GM04503 (cell line): ENCODE results near the gene OTUD6A.
"Not testable (repeated sequence)": the region's sequence is repeated elsewhere in the genome, so short reads cannot be mapped to it uniquely, and the experiment has no call there.

Source experiments
- DNase-seq: peaks from one replicate; pipeline ENCODE4 v3.0.0-alpha.2; 2012; ENCODE audit warnings: low read depth

The OTUD6A gene

DNA sequence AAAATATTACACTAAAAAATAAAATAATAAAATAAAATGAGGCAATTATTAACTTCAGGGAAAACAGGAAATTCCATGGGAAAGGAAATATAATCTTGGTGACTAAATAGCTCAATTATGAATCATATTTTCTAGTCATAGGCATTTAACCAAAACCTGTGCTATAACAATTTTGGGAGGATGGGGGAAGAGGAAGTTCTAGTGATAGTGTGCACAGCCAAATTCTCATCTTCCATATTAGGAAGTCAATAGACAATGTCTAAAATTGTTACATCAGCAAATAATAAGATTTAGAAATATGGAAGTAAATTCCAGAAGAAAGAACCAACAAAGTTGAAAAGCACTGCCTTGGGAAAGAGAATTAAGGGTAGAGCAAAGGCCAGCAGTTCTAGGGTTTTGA is 15.3 kb upstream of the OTUD6A start:
- no peak for DNase-seq

DNA sequence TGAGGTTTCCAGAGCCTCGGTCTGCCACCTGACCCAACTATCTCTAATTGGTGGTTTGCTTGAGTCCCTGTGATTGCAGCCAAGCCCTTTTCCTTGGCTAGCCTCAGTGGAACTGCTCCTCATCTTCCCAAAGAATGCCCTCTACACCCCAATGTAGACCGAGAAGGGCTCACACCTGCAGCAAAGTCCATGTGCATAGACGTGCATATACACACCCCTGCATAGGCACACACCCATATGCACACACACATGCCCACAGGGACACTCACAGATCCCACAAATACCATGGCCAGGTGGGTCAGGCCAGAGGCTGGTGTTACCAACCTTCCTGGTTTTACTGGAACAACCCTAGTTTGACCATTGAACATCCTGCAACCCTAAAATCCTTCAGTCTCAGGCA is 12.9 kb upstream of the OTUD6A start:
- no peak for DNase-seq

DNA sequence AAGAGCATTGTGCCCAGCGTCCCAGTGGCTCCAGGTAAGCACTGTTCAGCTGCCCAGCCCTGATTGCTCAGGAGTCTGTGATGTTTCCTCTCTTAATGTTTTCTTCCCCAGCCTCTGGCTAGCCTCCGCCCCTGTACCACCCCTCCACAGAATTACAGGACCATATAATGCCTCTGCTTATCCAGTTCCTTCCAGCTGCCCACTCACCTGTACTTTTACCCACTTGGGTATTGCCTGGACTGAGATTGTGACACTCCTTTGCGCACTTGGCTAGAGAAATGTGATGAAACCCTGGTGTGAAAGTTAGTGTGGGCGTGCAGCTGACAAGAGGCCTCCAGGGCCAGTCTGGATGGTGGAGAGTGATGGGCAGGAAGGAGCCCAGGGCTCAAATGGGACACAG is 12.3 kb upstream of the OTUD6A start, which contains the start of gene AWAT2:
Gene AWAT2 (minus strand): TSS at position 14 of the 400 bp plus-strand sequence. CDS start 6 bp downstream, at position 8.
- DNase-seq: no peak

DNA sequence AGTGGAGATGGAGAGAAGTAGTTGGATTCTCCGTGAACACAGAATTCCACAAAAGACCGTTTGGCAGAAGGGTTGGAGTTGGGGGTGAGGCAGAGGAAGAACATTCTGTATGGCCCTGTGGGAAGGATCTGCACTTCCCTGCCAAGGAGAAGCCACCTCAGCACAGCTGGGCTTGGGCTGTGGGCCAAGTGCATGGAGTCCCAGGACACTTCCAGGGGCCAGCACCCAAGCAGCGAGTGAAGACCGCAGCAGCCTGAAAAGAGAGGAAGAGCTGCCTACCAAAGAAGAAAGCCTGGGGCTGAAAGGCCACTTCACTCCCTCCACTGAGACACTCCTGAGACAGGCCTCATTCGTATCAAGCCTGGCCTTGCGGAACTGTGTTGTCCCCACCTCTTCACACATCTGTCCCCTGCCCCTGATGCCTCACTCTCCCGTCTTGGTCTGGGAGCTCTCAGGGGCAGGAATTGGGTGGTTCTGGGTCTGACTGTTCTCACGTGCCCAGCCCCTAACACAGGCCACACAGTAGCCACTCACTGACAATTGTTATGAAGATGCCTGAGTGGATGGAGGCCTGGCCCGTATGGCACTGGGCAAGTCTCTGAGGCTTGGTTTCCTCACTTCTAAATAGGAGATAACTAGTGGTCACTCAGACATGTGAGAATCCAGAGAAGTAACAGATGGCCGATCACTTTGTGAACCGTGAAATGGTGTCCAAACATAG is 9.2 kb upstream of the OTUD6A start:
- no peak for DNase-seq

DNA sequence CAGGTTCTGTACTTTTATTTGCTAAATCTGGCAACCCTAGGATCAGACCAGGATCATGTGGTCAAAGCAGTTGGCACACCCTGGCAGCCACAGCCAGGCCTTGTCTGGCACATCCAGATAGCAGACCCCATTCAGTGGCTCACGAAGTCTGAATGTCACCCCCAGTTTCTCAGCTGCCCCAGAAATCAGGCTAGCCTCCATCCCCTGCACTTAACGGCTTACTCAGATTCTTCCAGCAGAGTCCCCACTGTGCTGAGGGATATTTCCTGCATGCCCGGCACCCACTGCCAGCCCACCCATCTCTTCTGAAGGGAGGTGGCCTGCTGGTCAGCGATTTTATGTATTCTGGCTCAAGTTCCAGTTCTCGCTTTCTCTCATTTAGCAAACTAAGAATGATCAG is 7.9 kb upstream of the OTUD6A start:
- DNase-seq: no peak

DNA sequence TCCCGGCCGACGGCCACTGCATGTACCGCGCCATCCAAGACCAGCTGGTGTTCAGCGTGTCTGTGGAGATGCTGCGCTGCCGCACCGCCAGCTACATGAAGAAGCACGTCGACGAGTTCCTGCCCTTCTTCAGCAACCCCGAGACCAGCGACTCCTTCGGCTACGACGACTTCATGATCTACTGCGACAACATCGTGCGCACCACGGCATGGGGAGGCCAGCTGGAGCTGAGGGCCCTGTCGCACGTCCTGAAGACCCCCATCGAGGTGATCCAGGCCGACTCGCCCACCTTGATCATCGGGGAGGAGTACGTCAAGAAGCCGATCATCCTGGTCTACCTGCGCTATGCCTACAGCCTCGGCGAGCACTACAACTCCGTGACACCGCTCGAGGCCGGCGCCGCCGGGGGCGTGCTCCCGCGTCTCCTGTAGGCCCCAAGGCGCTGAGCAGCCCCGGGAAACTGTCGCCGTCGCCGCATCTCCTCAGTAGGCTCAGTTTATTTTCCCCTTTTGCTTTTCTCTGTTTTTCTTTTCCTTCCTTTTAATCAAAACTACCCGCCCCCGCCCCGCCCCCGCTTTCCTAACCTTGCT is 799 bp downstream of the OTUD6A start:
- DNase-seq: no peak

DNA sequence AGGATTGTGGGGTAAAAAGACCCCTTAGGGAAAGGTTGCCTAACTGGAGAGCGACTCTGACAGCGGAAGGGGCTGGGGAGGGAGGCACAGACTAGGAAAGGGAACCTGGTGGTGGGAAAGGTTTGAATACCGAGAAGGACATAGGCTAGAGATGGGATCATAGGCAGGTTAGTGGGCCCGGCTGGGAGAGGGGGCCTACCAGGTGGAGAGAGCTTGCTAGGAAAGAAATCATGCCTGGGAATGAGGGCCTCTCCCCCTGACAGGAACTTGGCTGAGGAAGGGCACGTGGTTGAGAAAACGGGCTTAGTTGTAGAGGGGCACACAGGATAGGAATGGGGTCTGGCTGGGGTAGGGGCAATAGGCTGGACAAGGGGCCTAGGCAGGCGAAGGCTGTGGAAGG is 4.4 kb downstream of the OTUD6A start:
- no peak for DNase-seq

DNA sequence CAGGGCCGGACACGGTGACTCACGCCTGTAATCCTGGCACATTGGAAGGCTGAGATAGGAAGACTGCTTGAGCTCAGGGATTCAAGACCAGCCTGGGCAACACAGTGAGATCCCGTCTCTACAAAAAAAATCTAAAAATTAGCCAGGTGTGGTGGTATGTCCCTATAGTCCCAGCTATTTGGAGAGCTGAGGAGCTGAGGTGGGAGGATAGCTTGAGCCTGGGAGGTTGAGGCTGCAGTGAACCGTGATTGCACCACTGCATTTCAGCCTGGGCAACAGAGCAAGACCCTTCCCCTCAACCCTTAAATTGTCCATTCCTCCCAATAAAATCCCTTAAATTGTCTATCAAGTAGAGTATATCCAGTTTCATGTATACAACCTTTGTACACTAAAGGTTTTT is 17.0 kb downstream of the OTUD6A start:
- no peak for DNase-seq

DNA sequence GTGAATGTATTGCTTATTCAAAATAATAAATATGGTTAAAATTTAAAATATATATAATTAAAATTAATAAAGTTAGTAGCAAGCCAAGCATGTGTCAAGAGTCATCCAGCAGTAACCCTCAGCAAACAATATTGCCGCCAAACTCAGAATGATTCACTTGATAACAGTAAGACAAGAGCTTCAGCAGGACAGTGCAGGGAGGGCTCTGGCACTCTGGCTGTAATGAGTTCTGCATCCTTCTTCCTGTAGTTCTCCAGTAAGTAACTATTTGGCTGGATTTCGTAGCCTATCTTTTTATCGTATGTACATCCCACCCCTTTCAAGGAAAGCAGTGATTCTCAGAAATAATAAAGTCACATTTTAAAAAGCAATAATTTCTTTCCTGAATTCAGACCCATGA is 17.6 kb downstream of the OTUD6A start:
- DNase-seq: no peak

DNA sequence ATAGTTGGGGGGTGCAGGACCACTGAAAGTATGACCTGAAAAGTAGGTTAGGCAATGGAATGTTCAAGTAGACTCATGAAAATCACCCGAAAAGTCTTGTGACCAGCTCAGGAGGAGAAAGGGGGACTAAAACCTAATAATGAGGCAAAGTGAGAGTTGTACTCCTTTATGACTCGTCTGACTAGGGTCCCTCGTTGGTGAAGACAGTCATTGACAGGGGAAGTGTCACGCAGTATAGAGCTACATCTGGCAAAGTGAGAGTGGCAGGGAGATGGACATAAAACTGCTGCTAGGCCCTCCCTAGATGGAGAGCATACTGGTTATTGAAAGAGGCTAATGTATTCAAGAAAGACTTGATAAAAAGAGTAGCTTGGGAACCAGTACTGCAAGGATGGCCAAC is 20.5 kb downstream of the OTUD6A start:
- no peak for DNase-seq

DNA sequence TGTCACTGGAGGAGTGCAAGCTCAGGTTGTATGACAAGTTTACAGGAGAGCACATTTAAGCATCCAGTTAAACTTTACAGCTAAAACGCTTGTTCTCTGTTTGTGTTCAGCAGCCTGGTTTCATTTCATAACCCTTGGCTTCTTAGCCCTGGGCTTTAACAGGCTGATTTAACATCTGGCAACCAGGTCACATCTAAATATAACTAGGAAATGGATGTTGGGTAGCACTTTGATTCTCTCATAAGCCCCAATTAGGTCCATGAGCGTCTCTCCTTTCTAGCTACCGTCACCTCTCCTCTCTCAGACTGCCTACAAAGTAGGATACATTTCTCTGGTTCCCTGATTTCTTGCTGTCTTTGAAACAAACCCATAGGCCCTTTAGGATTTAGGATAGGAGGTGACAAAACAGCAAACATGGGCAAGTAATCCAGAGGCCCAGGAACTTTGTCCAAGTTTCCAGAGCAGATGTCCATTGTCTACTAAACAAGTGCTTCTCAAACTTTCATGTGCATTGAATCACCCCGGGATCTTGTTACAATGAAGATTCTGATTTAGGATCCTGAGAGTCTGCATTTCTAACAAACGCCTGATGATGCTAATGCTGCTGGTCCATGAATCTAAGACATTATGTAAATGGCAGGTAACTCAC is 22.5 kb downstream of the OTUD6A start:
- no peak for DNase-seq

DNA sequence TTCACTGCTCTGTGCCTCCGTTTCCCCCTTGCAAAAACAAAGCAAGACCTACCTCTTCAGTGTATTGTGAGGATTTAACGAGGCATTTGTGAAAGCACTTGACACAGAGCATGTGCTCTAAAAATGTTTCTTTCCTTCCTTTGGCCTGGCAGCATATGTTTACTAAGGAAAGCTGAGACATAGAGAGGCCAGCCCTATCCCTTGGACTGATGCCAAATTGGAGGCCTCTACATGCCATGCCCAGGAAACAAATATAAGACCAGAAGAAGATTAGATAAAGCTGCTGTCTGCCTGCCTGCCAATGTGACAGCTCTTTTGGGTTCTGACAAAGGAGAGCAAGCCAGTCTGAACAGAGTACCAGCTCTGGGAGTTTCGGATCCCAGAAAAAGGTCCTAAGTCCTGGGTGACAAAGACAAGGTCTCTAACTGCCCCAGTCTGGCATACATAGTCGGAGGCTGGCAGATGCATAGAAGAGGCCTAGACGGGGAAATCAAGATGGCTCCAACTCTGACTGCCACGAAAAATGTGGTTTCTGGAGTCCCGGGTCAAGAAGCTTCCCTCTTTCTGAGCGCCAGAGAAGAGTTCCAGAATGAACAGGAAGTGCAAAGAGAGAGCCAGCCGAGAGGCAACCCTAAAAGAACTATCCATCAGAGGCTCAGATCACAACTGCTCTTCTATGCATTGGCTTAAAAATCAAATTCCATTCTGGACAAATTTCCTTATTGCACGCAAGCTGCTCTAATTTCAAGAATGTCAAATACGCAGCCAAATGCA is 25.8 kb downstream of the OTUD6A start:
- DNase-seq: peak; percentile 27

DNA sequence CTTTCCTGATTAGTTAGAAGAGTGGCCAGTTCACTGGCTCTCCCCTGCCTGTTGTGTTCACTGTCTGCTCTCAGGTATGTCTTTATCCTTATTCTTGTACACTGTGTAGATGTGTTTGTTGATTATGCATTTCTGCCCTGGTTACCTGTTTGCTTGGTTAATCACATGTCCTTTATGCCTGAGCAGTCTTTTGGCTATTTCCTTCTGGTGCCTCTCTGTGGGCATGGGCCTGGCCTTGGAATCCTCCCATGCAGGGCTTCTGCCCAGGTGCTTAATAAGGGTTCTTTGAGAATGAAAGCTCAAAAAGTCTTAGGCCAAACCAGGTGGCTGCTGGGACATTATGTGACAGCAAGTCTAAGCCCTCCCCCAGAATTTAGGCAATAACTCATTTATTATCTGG is 26.5 kb downstream of the OTUD6A start:
- DNase-seq: no peak

DNA sequence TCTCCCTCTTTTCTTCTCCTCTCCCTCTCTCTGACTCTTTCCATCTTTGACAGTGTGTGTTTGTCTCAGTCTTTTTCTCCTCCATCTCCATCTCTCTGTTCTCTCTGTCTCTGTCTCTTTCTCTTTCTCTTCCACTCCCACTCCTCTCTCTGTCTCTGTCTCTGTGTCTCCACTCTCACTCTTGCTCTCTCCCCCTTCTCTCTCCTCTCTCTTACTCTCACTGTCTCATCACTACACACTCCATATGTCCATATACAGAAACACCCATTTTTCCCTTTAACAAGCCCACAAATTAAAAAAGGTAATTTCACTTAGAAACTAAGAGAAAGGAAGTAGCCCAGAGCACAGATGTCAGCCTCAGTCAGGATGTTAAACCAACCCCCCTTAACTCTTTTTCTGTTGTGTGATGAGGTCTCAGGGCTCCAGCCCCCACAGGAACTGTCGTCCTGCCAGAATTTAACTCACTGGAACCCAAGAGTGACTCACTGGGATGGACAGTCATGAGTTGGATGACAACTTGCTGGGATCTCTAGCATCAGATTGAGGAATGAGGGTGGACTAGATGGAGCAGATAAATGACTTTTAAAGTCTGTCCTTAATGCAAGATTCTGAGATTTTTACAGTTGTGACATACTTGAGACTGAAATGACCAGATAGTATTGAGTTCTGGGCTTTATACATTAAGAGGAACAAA is 27.5 kb downstream of the OTUD6A start:
- DNase-seq: peak; percentile 47

DNA sequence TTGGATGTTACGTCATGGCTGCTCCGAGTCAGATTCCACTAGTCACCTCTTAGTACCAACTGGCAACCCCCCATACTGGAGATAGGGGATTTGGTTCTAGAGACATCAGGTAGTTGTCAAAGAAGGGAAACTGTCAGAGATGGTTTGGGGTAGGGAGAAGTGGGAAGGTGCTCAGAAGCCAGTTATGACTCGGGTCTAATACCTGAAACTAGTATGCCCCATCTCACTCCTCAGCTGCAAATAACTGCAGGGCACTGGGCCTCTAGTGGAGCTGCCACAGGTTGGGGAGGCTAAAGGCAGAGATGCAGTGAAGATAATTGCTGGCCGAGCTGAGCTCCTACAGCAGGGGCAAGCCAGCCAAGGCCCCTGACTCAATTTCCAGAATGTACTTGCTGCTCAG is 30.0 kb downstream of the OTUD6A start:
- DNase-seq: no peak

DNA sequence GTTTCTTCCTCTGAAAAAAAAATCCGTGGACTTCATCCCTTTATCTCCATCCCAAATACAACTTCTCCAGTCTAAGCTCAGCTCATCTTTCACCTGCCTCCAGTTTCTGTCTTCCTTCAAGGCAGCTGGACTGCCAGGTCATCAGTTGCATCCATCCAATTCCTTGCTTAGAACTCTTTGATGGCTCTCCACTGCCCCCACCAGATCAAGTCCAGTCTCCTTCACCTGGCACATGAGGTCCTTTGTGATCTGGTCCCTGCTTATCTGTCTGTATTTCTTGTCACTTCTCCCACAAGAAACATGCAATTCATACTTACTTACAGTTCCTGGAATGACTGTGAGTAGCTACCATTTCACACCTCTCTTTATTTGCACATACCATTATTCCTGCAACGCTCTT is 33.8 kb downstream of the OTUD6A start:
- DNase-seq: no peak

DNA sequence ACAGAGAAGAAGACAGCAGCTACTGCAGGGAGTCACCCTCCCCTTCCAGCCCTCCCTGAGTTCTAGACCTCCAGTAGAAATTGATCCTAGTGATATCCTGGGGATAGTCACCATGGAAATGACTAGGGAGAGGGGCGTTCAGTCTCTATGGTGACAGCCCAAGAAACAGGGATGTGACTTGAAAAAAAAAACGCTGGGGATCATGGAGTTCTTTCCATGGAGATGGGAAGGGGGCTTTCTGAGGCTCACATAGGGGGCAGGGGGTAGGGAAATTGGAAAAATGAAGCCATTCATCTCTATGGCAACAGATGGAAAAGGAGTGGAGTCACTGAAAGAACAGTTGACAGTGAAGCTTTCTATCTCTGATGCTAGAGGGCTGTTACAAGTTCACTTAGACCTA is 43.0 kb downstream of the OTUD6A start:
- DNase-seq: no peak

DNA sequence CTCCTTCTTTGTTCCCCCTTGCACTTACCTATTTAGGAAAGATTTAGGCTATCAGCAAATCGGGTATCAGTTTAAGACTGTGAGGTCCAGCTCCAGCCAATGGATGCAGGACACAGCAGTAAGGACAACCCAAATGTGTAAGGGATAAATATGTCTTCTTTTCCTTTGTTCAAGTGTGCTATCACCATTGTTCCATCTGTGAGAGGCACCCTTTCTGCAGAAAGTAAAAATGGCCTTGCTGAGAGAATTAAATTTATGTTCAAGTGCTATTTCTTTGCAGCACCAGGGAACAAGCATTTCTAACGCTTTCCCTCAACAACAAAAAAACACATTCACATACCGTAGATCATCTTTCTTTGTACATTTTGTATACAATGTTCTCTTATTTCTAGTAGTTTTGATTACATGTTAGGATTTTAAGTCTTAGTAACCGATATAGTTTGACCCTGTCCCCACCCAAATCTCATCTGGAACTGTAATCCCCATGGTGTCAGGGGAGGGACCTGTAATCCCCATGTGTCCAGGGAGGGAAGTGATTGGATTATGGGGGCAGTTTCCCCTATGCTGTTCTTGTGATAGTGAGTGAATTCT is 49.3 kb downstream of the OTUD6A start:
- not testable (repeated sequence) for DNase-seq
